ENCODE measurements around the gene GPX5.
"Not testable (repeated sequence)": the region's sequence is repeated elsewhere in the genome, so short reads cannot be mapped to it uniquely, and the experiment has no call there.

GPX5 gene

DNA sequence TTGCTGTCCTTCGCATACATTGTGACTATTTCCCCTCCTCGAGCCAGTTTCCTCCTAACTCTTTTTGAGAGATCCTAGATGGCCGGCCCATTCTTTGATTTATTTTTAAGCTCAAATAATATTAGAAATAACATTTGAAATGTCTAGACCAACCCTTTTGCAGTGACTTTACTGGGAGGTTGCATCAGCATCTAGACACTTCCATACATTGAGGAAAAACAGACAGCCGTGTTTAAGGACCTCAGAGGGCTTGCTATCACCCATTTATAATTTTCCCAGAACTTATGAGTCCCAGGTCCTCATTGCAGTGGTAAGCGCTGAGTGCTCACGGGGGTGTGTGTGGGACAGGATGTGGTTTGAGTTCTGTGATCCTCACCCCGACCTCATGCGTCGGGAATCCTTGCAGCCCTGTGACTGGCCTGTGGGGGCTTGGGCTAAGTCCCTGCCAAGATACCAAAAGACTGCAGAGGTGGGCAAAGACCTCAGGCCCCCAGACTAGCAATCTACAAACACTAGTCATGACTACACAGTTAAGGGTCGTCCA lies at the start of gene GPX5:
Gene GPX5 (plus strand): TSS at position 386 of the 544 bp plus-strand sequence. CDS start 133 bp downstream, at position 519.
- DNase-seq: no peak

- DNase-seq: no peak
Observed at GRCh38 chr6:28478518-28478917, 47.2 kb upstream of the GPX5 start.

- DNase-seq: no peak
Observed at GRCh38 chr6:28480253-28480932, 45.3 kb upstream of the GPX5 start.

- DNase-seq: no peak
Observed at GRCh38 chr6:28485482-28485881, 40.2 kb upstream of the GPX5 start.

DNA sequence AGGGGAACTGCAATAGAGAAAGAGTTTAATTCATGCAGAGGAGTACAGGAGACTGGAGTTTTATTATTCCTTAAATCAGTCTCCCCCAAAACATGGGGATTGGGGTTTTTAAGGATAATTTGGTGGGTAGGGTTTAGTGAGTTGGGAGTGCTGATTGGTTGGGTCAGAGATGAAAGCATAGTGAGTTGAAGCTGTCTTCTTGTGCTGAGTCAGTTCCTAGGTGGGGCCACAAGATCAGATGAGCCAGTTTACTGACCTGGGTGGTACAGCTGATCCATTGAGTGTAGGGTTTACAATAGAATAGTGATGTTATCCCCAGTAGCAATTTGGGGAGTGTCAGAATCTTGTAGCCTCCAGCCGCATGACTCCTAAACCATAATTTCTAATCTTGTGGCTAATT lies 39.1 kb upstream of the GPX5 start:
- DNase-seq: no peak

DNA sequence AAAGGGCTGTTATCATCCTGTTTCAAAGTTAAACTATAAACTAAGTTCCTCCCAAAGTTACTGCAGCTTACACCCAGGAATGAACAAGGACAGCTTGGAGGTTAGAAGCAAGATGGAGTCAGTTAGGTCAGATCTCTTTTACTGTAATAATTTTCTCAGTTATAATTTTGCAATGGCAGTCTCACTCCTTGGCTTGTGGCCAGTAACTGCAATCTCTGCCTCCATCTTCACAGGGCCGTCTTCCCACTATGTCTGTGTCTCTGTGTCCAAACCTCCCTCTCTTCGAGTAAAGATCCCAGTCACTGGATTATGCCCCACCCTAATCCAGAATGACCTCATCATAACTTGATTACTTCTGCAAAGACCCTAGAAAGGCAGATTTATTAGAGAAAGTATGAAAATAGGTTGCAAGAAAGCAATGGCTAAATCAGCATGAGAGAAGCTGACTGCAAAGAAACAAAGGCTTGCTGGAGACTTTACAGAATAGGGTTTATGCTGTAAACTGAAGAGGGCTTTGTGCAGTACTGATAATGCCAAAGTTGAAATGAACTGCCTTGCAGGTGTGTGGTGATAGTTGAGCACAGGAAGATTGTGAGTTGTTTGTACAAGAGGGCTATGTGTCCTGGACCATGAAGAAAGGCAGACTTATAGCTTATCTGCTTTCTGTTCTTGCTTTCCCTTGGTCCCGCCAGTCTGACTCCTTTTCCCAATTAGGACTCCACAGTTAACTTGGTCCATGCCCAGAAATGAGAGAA lies 38.5 kb upstream of the GPX5 start:
- DNase-seq: no peak

- DNase-seq: peak; percentile 18
Observed at GRCh38 chr6:28488916-28489365, 36.7 kb upstream of the GPX5 start.

DNA sequence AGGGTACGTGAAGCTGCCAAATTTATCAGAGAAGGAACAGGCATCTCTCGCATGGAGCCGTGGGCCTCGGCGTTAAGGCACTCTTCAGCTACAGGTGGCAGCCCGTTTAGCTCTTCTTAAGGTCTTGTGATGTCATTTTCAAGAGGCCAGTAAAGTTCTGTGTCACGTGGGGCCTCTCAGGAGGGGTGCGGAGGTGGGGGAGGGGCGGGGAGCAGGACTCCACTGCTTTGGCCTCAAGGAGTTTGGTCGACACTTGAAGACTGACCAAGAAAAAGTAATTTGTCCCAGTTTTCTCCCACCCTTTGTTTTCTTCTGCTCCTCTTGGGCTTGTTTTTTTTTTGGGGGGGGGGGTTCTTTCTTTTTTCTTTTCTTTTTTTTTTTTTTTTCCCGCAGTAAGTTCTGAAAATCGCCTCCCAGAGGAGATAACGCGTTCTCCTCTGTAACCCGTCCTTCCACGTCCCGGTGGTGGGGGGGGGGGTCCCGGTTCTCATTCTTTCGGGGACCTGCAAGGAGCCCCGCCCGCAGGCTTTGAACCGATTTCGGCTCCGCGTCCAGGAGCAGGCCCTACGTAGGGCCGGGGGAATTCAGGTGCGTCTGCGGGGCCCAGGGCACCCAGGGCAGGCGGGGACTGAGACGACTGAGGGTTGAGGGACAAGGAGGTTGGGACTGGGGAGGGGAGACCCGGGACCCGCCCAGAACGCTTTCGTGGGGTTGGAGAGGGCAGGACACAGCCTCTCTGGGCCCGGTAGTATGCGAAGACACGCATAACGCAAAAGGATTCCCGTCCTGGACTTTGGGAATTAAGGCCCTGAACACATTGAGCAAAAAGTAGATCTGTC lies 36.1 kb upstream of the GPX5 start:
- DNase-seq: peak; percentile 45

GRCh38 chr6:28490205-28490890 lies 35.3 kb upstream of the GPX5 start:
- no peak for DNase-seq

DNA sequence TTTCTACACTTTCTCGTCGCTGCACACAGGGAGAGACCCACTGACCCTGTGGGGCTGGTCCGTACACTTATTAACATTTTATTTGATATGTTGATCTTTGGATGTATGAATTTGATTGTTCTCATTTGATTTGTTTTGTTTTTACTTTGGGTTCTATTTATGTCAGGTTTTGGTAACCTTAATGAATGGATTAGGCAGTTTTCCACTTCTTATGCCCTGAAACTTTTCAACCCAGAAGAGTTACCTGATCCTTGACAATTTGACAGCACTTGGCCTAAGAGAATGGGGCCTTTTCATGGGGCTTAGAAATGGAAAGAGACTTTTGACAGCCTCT lies 33.7 kb upstream of the GPX5 start:
- no peak for DNase-seq

GRCh38 chr6:28496099-28496779 lies 29.4 kb upstream of the GPX5 start:
- no peak for DNase-seq

GRCh38 chr6:28497306-28497705 lies 28.4 kb upstream of the GPX5 start:
- no peak for DNase-seq

- DNase-seq: no peak
Observed at GRCh38 chr6:28497893-28498292, 27.8 kb upstream of the GPX5 start.

- no peak for DNase-seq
Observed at GRCh38 chr6:28501259-28501658, 24.4 kb upstream of the GPX5 start.

- not testable (repeated sequence) for DNase-seq
Observed at GRCh38 chr6:28502136-28502535, 23.5 kb upstream of the GPX5 start.

DNA sequence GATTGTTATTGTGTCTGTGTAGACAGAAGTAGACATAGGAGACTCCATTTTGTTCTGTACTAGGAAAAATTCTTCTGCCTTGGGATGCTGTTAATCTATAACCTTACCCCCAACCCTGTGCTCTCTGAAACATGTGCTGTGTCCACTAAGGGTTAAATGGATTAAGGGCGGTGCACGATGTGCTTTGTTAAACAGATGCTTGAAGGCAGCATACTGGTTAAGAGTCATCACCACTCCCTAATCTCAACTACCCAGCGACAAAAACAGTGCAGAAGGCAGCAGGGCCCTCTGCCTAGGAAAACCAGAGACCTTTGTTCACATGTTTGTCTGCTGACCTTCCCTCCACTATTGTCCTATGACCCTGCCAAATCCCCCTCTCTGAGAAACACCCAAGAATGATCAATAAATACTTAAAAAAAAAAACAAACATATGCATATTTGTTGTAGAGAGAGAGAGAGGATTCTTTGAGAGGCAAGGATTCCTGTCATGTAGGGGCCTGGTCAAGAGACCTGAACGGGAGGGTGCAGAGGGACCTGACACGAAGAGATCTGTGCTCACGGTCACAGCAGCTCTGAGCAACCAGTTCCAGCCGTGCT lies 22.9 kb upstream of the GPX5 start:
- not testable (repeated sequence) for DNase-seq

- no peak for DNase-seq
Observed at GRCh38 chr6:28505733-28506132, 19.9 kb upstream of the GPX5 start.

DNA sequence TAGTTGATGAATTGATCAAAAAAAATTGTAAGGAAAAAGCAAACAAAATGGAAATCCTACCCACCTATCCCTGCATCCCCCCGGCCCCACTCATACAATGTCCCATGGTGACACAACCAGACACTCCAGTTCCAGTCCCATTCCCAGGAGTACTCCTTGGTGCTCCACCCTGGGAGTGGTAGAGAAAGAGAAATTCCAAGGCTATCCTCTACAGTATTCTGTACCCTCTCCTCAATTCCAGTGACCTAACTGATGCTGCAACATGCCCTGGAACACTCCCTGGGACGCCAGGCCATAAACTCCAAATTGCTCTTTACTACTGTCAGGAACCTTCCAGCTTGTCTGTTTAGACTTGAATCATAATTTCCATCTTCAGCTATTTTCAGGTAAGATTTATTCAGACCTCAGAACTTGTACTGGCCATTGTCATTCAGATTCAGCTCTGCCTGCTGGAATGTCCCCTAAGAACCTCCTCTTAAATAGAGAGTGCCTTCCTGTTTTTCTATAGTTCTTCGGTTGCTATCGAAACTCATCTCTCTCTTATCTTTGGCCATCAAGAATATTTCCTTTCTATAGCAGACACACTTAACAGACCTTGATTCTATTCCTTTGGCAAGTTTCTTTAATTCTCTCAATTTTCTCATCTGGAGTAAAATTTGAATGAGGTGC lies 18.7 kb upstream of the GPX5 start:
- DNase-seq: no peak

- no peak for DNase-seq
Observed at GRCh38 chr6:28511628-28512300, 13.9 kb upstream of the GPX5 start.

GRCh38 chr6:28512387-28512786 lies 13.3 kb upstream of the GPX5 start:
- not testable (repeated sequence) for DNase-seq

- DNase-seq: no peak
Observed at GRCh38 chr6:28515676-28516075, 10.0 kb upstream of the GPX5 start, which contains the start of gene GPX6. GPX6 (minus strand) TSS chr6:28515793; CDS start chr6:28515743, 50 bp downstream.
